Omental fat pad (tissue), 4 donors: ENCODE measurements around the gene HOMER2. TPM values are rescaled to one million over a fixed set of nuclear protein-coding genes. Genes with fewer than 3 reads are reported as not detected.

Experiments used
- ATAC-seq: fragments of 150-250 bp; one replicate; pipeline ENCODE4 v1.9.1; 2016; ENCODE audit warnings: mild to moderate bottlenecking, moderate library complexity; ENCODE audit not compliant: low FRiP score
- DNase-seq: peaks from one replicate; pipeline ENCODE4 v3.0.0-alpha.2; 2019; ENCODE audit warnings: low spot score
- CTCF ChIP-seq, 3 donors: fragments of 450-650 bp; IDR thresholded peaks; one replicate each; pipeline ENCODE4 v1.5.1; 2016 to 2017; ENCODE audit warnings: antibody characterized with exemption in 3 of 3, mild to moderate bottlenecking in 3 of 3, moderate library complexity in 2 of 3
- total RNA-seq, 4 donors: library from RNA; depleted of rRNA; stranded (reverse); fragments of >200 nt; gene quantifications; one replicate each; pipeline ENCODE4 v1.1.0, GENCODE V29; 2016

Gene HOMER2
- total RNA-seq, 4 donors from 2014 or later = 4.0 to 7.1 (median 4.7) TPM

- ATAC-seq (no peak), DNase-seq (no peak)
- no peak for TF ChIP-seq CTCF (IDR thresholded peaks at IDR 0.05)
Measured at GRCh38 chr15:82933576-82933975, 18.9 kb downstream of the HOMER2 start.

GRCh38 chr15:82931221-82931620 is 21.3 kb downstream of the HOMER2 start:
- ATAC-seq (no peak), DNase-seq (no peak)
- TF ChIP-seq CTCF (IDR thresholded peaks at IDR 0.05) = no peak

- DNase-seq = no peak
- TF ChIP-seq CTCF (IDR thresholded peaks at IDR 0.05) = no peak
- ATAC-seq = no peak
Measured at GRCh38 chr15:82930461-82930860, 22.1 kb downstream of the HOMER2 start.

GRCh38 chr15:82928711-82929110 is 23.8 kb downstream of the HOMER2 start:
- TF ChIP-seq CTCF (IDR thresholded peaks at IDR 0.05) = no peak
- ATAC-seq (no peak), DNase-seq (no peak)

GRCh38 chr15:82923744-82924143 is 28.8 kb downstream of the HOMER2 start:
- no peak for DNase-seq
- TF ChIP-seq CTCF (IDR thresholded peaks at IDR 0.05) = no peak
- no peak for ATAC-seq

GRCh38 chr15:82922737-82923136 is 29.8 kb downstream of the HOMER2 start:
- ATAC-seq (no peak), DNase-seq (no peak)
- no peak for TF ChIP-seq CTCF (IDR thresholded peaks at IDR 0.05)

GRCh38 chr15:82921939-82922338 is 30.6 kb downstream of the HOMER2 start:
- ATAC-seq (no peak), DNase-seq (no peak)
- no peak for TF ChIP-seq CTCF (IDR thresholded peaks at IDR 0.05)
